H1 (cell line): Measurements from ENCODE around the gene CASQ1. TPM values are rescaled to one million over a fixed set of nuclear protein-coding genes. Genes with fewer than 3 reads are reported as not detected.

Experiments used
- CTCF ChIA-PET: fragments of 300-600 bp; sonication (Branson Sonifier 250); formaldehyde crosslinking; loops from one replicate; lab custom pipeline; 2021; ENCODE audit not compliant: partially characterized antibody; lab: Charles Lee
- POLR2A ChIA-PET: fragments of 300-600 bp; sonication (Branson Sonifier 250); formaldehyde crosslinking; loops from one replicate; lab custom pipeline; 2021; ENCODE audit warnings: inconsistent platforms; ENCODE audit not compliant: partially characterized antibody; lab: Charles Lee
- DNase-seq, 2 experiments: peaks; one replicate each; pipeline versions ENCODE4 v3.0.0 to v3.0.0-alpha.2; 2010 to 2022; ENCODE audit warnings: low spot score in 2 of 2, low read depth in 1 of 2, mixed read lengths in 1 of 2
- FAIRE-seq: peaks from 2 replicates; lab custom pipeline; 2011; peaks lifted over from hg19 to GRCh38; lab: Jason Lieb, UNC
- H2AFZ ChIP-seq: 2 replicates; pipeline ENCODE4 v1.8.1; 2012; ENCODE audit warnings: low read length, inconsistent platforms
- H2AK5ac ChIP-seq: 2 replicates; pipeline ENCODE4 v1.6.1; 2013; ENCODE audit warnings: low read depth, low read length
- H2BK120ac ChIP-seq: replicated peaks from 2 replicates; pipeline ENCODE3; 2013; ENCODE audit warnings: low read depth, low read length, inconsistent platforms
- H2BK12ac ChIP-seq: 2 replicates; pipeline ENCODE4 v1.6.1; 2013; ENCODE audit warnings: low read depth, low read length
- H2BK15ac ChIP-seq: 2 replicates; pipeline ENCODE4 v1.6.1; 2013; ENCODE audit warnings: low read length
- H2BK20ac ChIP-seq: 2 replicates; pipeline ENCODE4 v1.6.1; 2013; ENCODE audit warnings: low read length
- H2BK5ac ChIP-seq: 2 replicates; pipeline ENCODE4 v1.6.1; 2013; ENCODE audit warnings: low read depth, low read length
- H3K14ac ChIP-seq: 2 replicates; pipeline ENCODE4 v1.6.1; 2013; ENCODE audit warnings: inconsistent platforms; ENCODE audit not compliant: insufficient read length
- H3K18ac ChIP-seq: 2 replicates; pipeline ENCODE4 v1.6.1; 2013; ENCODE audit warnings: low read length; ENCODE audit errors: extremely low read depth
- H3K23ac ChIP-seq: 2 replicates; pipeline ENCODE4 v1.6.1; 2013; ENCODE audit warnings: inconsistent platforms; ENCODE audit not compliant: insufficient read length
- H3K23me2 ChIP-seq: 2 replicates; pipeline ENCODE4 v1.6.1; 2013; ENCODE audit warnings: low read depth, low read length
- H3K27ac ChIP-seq: 2 replicates; pipeline ENCODE4 v1.6.1; 2011; ENCODE audit warnings: low read depth, low read length, inconsistent platforms
- H3K27me3 ChIP-seq, 4 experiments: replicated peaks in 1 of 4; 1 replicate in 1 of 4; 2 replicates in 3 of 4; pipeline versions ENCODE4 v1.6.1 to v1.8.1; 2011 to 2013; ENCODE audit warnings: low read length in 3 of 4, mild to moderate bottlenecking in 3 of 4, inconsistent platforms in 2 of 4, mixed read lengths in 2 of 4, moderate library complexity in 1 of 4; ENCODE audit not compliant: control insufficient read depth in 3 of 4, insufficient read depth in 3 of 4; ENCODE audit errors: extremely low read depth in 1 of 4
- H3K36me3 ChIP-seq, 4 experiments: 2 replicates each; pipeline versions ENCODE4 v1.6.1 to v1.8.1; 2011 to 2013; ENCODE audit warnings: mild to moderate bottlenecking in 4 of 4, low read length in 3 of 4, moderate library complexity in 2 of 4, control low read depth in 1 of 4, inconsistent platforms in 1 of 4; ENCODE audit not compliant: insufficient read depth in 4 of 4, control insufficient read depth in 2 of 4
- H3K4ac ChIP-seq: replicated peaks from 2 replicates; pipeline ENCODE3; 2013; ENCODE audit warnings: low read length, low read depth, mixed read lengths, inconsistent platforms; ENCODE audit not compliant: insufficient read length
- H3K4me1 ChIP-seq, 4 experiments: replicated peaks in 1 of 4; 1 replicate in 1 of 4; 2 replicates in 3 of 4; pipeline versions ENCODE4 v1.6.1 to v1.8.1; 2011 to 2013; ENCODE audit warnings: low read length in 3 of 4, inconsistent platforms in 2 of 4, mixed read lengths in 1 of 4; ENCODE audit not compliant: insufficient read depth in 4 of 4, control insufficient read depth in 3 of 4
- H3K4me2 ChIP-seq, 2 experiments: 2 replicates each; pipeline versions ENCODE4 v1.6.1 to v1.8.1; 2011 to 2013; ENCODE audit warnings: low read depth in 2 of 2, low read length in 2 of 2, control low read depth in 1 of 2, inconsistent platforms in 1 of 2, mild to moderate bottlenecking in 1 of 2; ENCODE audit not compliant: insufficient read depth in 1 of 2
- H3K4me3 ChIP-seq, 4 experiments: fragments of 200-600, 300-600 bp in 1 of 4; sonication (generic), shearing (Covaris generic), sonication (Bioruptor Twin) in 1 of 4; 2 replicates each; pipeline versions ENCODE4 v1.5.1 to v1.8.1; 2011 to 2016; ENCODE audit warnings: low read length in 4 of 4, low read depth in 3 of 4, control low read depth in 2 of 4, inconsistent platforms in 2 of 4, mild to moderate bottlenecking in 2 of 4, mixed read lengths in 1 of 4, moderate library complexity in 1 of 4; ENCODE audit not compliant: insufficient read depth in 2 of 4; ENCODE audit errors: extremely low read depth in 1 of 4
- H3K56ac ChIP-seq: replicated peaks from 2 replicates; pipeline ENCODE3; 2013; ENCODE audit warnings: low read depth, mild to moderate bottlenecking, mixed read lengths, low read length, inconsistent platforms; ENCODE audit not compliant: insufficient read length
- H3K79me1 ChIP-seq: 2 replicates; pipeline ENCODE4 v1.6.1; 2013; ENCODE audit warnings: low read depth, low read length, control low read depth
- H3K79me2 ChIP-seq, 2 experiments: 2 replicates each; pipeline versions ENCODE4 v1.6.1 to v1.8.1; 2012 to 2013; ENCODE audit warnings: low read length in 2 of 2, mild to moderate bottlenecking in 2 of 2, inconsistent platforms in 1 of 2; ENCODE audit not compliant: insufficient read depth in 2 of 2, control insufficient read depth in 1 of 2
- H3K9ac ChIP-seq, 4 experiments: replicated peaks in 1 of 4; 1 replicate in 1 of 4; 2 replicates in 3 of 4; pipeline versions ENCODE4 v1.6.1 to v1.8.1; 2011 to 2013; ENCODE audit warnings: low read depth in 3 of 4, low read length in 3 of 4, control low read depth in 2 of 4, mild to moderate bottlenecking in 2 of 4, moderate library complexity in 2 of 4, inconsistent platforms in 1 of 4; ENCODE audit errors: extremely low read depth in 1 of 4
- H3K9me3 ChIP-seq, 2 experiments: 2 replicates each; pipeline versions ENCODE4 v1.6.1 to v1.8.1; 2012 to 2013; ENCODE audit warnings: mild to moderate bottlenecking in 2 of 2, moderate library complexity in 2 of 2, control low read depth in 1 of 2, inconsistent platforms in 1 of 2, low read depth in 1 of 2, low read length in 1 of 2, mixed read lengths in 1 of 2; ENCODE audit not compliant: insufficient read depth in 2 of 2
- H4K20me1 ChIP-seq, 2 experiments: replicated peaks in 1 of 2; 2 replicates each; pipeline versions ENCODE3 to v1.8.1; 2011 to 2013; ENCODE audit warnings: inconsistent platforms in 2 of 2, low read length in 2 of 2, mild to moderate bottlenecking in 1 of 2; ENCODE audit not compliant: insufficient read depth in 2 of 2, control insufficient read depth in 1 of 2
- H4K5ac ChIP-seq: 2 replicates; pipeline ENCODE4 v1.6.1; 2013; ENCODE audit warnings: low read length, low read depth, mixed read lengths, inconsistent platforms; ENCODE audit not compliant: insufficient read length
- H4K8ac ChIP-seq: 2 replicates; pipeline ENCODE4 v1.8.0; 2013; ENCODE audit warnings: mild to moderate bottlenecking, moderate library complexity, low read length, inconsistent platforms; ENCODE audit not compliant: insufficient read depth; ENCODE audit errors: extremely low read depth
- H4K91ac ChIP-seq: replicated peaks from 2 replicates; pipeline ENCODE3; 2013; ENCODE audit warnings: low read length, mixed read lengths, inconsistent platforms; ENCODE audit not compliant: insufficient read length
- ATF2 ChIP-seq: IDR thresholded peaks from 2 replicates; pipeline ENCODE4 v1.6.1; 2012; ENCODE audit warnings: low read length, inconsistent platforms
- BACH1 ChIP-seq: IDR thresholded peaks from 2 replicates; pipeline ENCODE4 v1.6.1; 2012; ENCODE audit warnings: low read length, improper control_type of control experiment
- BCL11A ChIP-seq, 2 experiments: IDR thresholded peaks; one replicate each; pipeline ENCODE4 v1.6.1; 2011; ENCODE audit warnings: low read depth in 2 of 2, low read length in 2 of 2, mild to moderate bottlenecking in 2 of 2
- CBX8 ChIP-seq: fragments of 300-800, 300-1000 bp; sonication (generic); IDR thresholded peaks from 2 replicates; pipeline ENCODE4 v1.7.1; 2016; ENCODE audit warnings: low read depth, low read length, borderline replicate concordance
- CREB1 ChIP-seq: IDR thresholded peaks from 2 replicates; pipeline ENCODE4 v1.6.1; 2012; ENCODE audit warnings: inconsistent platforms
- E2F6 ChIP-seq: IDR thresholded peaks from 2 replicates; pipeline ENCODE4 v1.6.1; 2012; ENCODE audit warnings: inconsistent platforms
- EP300 ChIP-seq, 2 experiments: IDR thresholded peaks; 1 replicate in 1 of 2; 2 replicates in 1 of 2; pipeline ENCODE4 v1.6.1; 2011 to 2012; ENCODE audit warnings: low read depth in 2 of 2, low read length in 2 of 2, mild to moderate bottlenecking in 2 of 2, borderline replicate concordance in 1 of 2, inconsistent platforms in 1 of 2, moderate library complexity in 1 of 2
- MAFK ChIP-seq: IDR thresholded peaks from 2 replicates; pipeline ENCODE4 v1.6.1; 2012; ENCODE audit warnings: low read depth, mild to moderate bottlenecking, improper control_type of control experiment, low read length
- RAD21 ChIP-seq, 2 experiments: IDR thresholded peaks in 1 of 2; conservative IDR thresholded peaks in 1 of 2; 2 replicates each; pipeline ENCODE4 v1.6.1; 2011; ENCODE audit warnings: low read depth in 2 of 2, low read length in 2 of 2, improper control_type of control experiment in 1 of 2, inconsistent platforms in 1 of 2, mild to moderate bottlenecking in 1 of 2, moderate library complexity in 1 of 2
- RFX5 ChIP-seq: IDR thresholded peaks from 2 replicates; pipeline ENCODE4 v1.6.1; 2011; ENCODE audit warnings: low read depth, low read length, improper control_type of control experiment, borderline replicate concordance
- SIRT6 ChIP-seq: IDR thresholded peaks from one replicate; pipeline ENCODE4 v1.7.1; 2012; ENCODE audit warnings: low read length, inconsistent platforms
- SIX5 ChIP-seq: IDR thresholded peaks from 2 replicates; pipeline ENCODE4 v1.6.1; 2011; ENCODE audit warnings: mild to moderate bottlenecking, low read depth, low read length
- ZNF274 ChIP-seq: IDR thresholded peaks from 2 replicates; pipeline ENCODE4 v1.7.0; 2012; ENCODE audit warnings: low read length, borderline replicate concordance; ENCODE audit errors: extremely low read depth
- polyA plus RNA-seq, 7 experiments: library from polyadenylated mRNA; depleted of rRNA in 3 of 7; stranded (reverse) in 5 of 7; unstranded in 2 of 7; fragments of >200 nt in 5 of 7; fragments of 200-250 nt in 2 of 7; gene quantifications; 1 replicate in 5 of 7; 2 replicates in 1 of 7; 4 replicates in 1 of 7; pipeline versions ENCODE4 v1.2.1 to v1.2.3, GENCODE V29; 2011 to 2013; ENCODE audit warnings: missing spikeins in 2 of 7, mixed read lengths in 2 of 7
- total RNA-seq: library from RNA; stranded (reverse); fragmentation: NEBNext Ultra II Directional; extraction: Animal tissue kit (Norgen Biotek cat#: 25700); gene quantifications from 2 replicates; pipeline ENCODE4 v1.2.1, GENCODE V29; 2021

The CASQ1 gene
- total and polyA plus RNA-seq, 2 of the 8 experiments (the other 6 are each of a cell fraction or from before 2014, with no cell fraction given) = 0.80 to 1.3 TPM

- DNase-seq (no peak), FAIRE-seq (no peak)
- Histone ChIP-seq H2BK20ac (no peak overlapping the region), H3K4me3 (no peak overlapping the region), H3K27ac (no peak overlapping the region), H2BK120ac (no peak overlapping the region), H3K14ac (no peak overlapping the region), H3K4me1 (0 out of 7 replicates have a peak, but pooled peaks cover 0 to 2% (median 0%) of the 10 kb centered on the region in 4 experiments), H2AK5ac (no peak overlapping the region), H4K8ac (no peak overlapping the region), H2BK5ac (no peak overlapping the region), H2BK15ac (no peak overlapping the region), H3K56ac (no peak overlapping the region), H3K9ac (no peak overlapping the region), H4K91ac (no peak overlapping the region), H3K79me1 (no peaks in the 10 kb centered on the region), H3K27me3 (no peaks in the 10 kb centered on the region; a peak in 1 of 7 replicates), H3K36me3 (no peaks in the 10 kb centered on the region), H3K79me2 (no peaks in the 10 kb centered on the region), H3K18ac (no peak overlapping the region), H3K23me2 (no peaks in the 10 kb centered on the region; the same call in 1 of the 2 replicates), H3K4ac (no peak overlapping the region), H2BK12ac (no peak overlapping the region), H3K23ac (no peak overlapping the region), H4K20me1 (no peaks in the 10 kb centered on the region), H3K4me2 (no peak overlapping the region), H3K9me3 (no peaks in the 10 kb centered on the region), H4K5ac (no peak overlapping the region), H2AFZ (no peak overlapping the region)
- ChIA-PET POLR2A (interaction anchor here (1.5 kb wide), 1 partner anchor 33 kb away, joined by 4 read pairs; the partner anchor contains the start of gene ATP1A2), CTCF (interaction anchor here (0.8 to 7.5 kb wide), 7 partner anchors 14 to 103 kb away, joined by 3 to 49 read pairs (median 3); partner anchors contain the start of gene CASQ1)
- TF ChIP-seq ZNF274 (no peak), BACH1 (no peak), ATF2 (no peak), CBX8 (no peak), RFX5 (no peak), E2F6 (no peak), MAFK (no peak), BCL11A (IDR thresholded peaks at IDR 0.05; ENCODE audit: low read depth in 2 of 2, low read length in 2 of 2) (no peak), EP300 (IDR thresholded peaks at IDR 0.05; ENCODE audit: borderline replicate concordance in 1 of 2, low read depth in 2 of 2, low read length in 2 of 2) (no peak), RAD21 (IDR thresholded peaks at IDR 0.05 in 1 of 2, conservative IDR thresholded peaks at IDR 0.05 in 1 of 2; ENCODE audit: low read depth in 2 of 2, low read length in 2 of 2) (no peak), CREB1 (no peak), SIRT6 (no peak), SIX5 (no peak)
These were observed 41.1 kb upstream of the CASQ1 start for GRCh38 chr1:160149233-160149632.
